OCI-LY1 (cell line): ENCODE results near the gene PATJ.

Experiments used
- EZH2 ChIP-seq: fragments of 200-600 bp; sonication (generic), shearing (Covaris generic); IDR thresholded peaks from 2 replicates; pipeline ENCODE4 v1.8.0; 2017; ENCODE audit warnings: borderline replicate concordance, mixed run types, mild to moderate bottlenecking, antibody characterized with exemption, low read length, moderate library complexity, mixed read lengths
- TF ChIP-seq, protein P1 (sequence below): fragments of 200-600 bp; sonication (generic), shearing (Covaris generic); IDR thresholded peaks from 2 replicates; pipeline ENCODE4 v1.5.1; 2017; ENCODE audit warnings: mild to moderate bottlenecking, antibody characterized with exemption, low read length, moderate library complexity, mixed read lengths

- TF ChIP-seq, protein P1, sequence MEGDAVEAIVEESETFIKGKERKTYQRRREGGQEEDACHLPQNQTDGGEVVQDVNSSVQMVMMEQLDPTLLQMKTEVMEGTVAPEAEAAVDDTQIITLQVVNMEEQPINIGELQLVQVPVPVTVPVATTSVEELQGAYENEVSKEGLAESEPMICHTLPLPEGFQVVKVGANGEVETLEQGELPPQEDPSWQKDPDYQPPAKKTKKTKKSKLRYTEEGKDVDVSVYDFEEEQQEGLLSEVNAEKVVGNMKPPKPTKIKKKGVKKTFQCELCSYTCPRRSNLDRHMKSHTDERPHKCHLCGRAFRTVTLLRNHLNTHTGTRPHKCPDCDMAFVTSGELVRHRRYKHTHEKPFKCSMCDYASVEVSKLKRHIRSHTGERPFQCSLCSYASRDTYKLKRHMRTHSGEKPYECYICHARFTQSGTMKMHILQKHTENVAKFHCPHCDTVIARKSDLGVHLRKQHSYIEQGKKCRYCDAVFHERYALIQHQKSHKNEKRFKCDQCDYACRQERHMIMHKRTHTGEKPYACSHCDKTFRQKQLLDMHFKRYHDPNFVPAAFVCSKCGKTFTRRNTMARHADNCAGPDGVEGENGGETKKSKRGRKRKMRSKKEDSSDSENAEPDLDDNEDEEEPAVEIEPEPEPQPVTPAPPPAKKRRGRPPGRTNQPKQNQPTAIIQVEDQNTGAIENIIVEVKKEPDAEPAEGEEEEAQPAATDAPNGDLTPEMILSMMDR: peak; percentile 94
- no peak for TF ChIP-seq EZH2
Measured at GRCh38 chr1:62082456-62083363, 340.4 kb downstream of the PATJ start.
